H9 (cell line): ENCODE results near the gene DTWD1. TPM values are rescaled to one million over a fixed set of nuclear protein-coding genes. Genes with fewer than 3 reads are reported as not detected.

Experiments used
- DNase-seq: peaks from one replicate; pipeline ENCODE4 v3.0.0-alpha.2; 2017
- H2AFZ ChIP-seq: one replicate; pipeline ENCODE4 v1.6.1; 2013; ENCODE audit warnings: mild to moderate bottlenecking, low read length, control low read depth, moderate library complexity
- H2AK5ac ChIP-seq: 2 replicates; pipeline ENCODE4 v1.6.1; 2013; ENCODE audit warnings: low read length, control low read depth, mixed read lengths; ENCODE audit not compliant: insufficient read length
- H2BK120ac ChIP-seq: one replicate; pipeline ENCODE4 v1.6.1; 2013; ENCODE audit warnings: low read depth, mild to moderate bottlenecking, low read length, control low read depth, inconsistent platforms; ENCODE audit not compliant: poor library complexity, severe bottlenecking
- H2BK12ac ChIP-seq: 2 replicates; pipeline ENCODE4 v1.6.1; 2013; ENCODE audit warnings: low read length, control low read depth, mixed read lengths, low read depth; ENCODE audit not compliant: insufficient read length
- H2BK15ac ChIP-seq: 2 replicates; pipeline ENCODE4 v1.6.1; 2013; ENCODE audit warnings: low read depth, low read length, control low read depth
- H2BK20ac ChIP-seq: one replicate; pipeline ENCODE4 v1.6.1; 2013; ENCODE audit warnings: low read depth, mild to moderate bottlenecking, low read length, control low read depth, inconsistent platforms; ENCODE audit not compliant: poor library complexity, severe bottlenecking
- H2BK5ac ChIP-seq: 2 replicates; pipeline ENCODE4 v1.6.1; 2013; ENCODE audit warnings: low read length, control low read depth, mixed read lengths; ENCODE audit not compliant: insufficient read length
- H3K14ac ChIP-seq: 2 replicates; pipeline ENCODE4 v1.6.1; 2013; ENCODE audit warnings: low read length, control low read depth; ENCODE audit not compliant: insufficient read depth
- H3K18ac ChIP-seq: 2 replicates; pipeline ENCODE4 v1.6.1; 2013; ENCODE audit warnings: low read depth, mild to moderate bottlenecking, mixed read lengths, low read length, control low read depth; ENCODE audit not compliant: insufficient read length
- H3K23ac ChIP-seq: 2 replicates; pipeline ENCODE4 v1.6.1; 2013; ENCODE audit warnings: low read length, control low read depth, mixed read lengths, low read depth; ENCODE audit not compliant: insufficient read length
- H3K23me2 ChIP-seq: 2 replicates; pipeline ENCODE4 v1.6.1; 2013; ENCODE audit warnings: low read depth, mild to moderate bottlenecking, mixed read lengths, low read length, control low read depth; ENCODE audit not compliant: insufficient read length, poor library complexity, severe bottlenecking
- H3K27ac ChIP-seq: 2 replicates; pipeline ENCODE4 v1.5.1; 2013; ENCODE audit warnings: low read length, control low read depth, mixed read lengths, low read depth; ENCODE audit not compliant: insufficient read length
- H3K27me3 ChIP-seq: 2 replicates; pipeline ENCODE4 v1.6.1; 2013; ENCODE audit warnings: low read length, control low read depth, inconsistent platforms; ENCODE audit not compliant: insufficient read depth
- H3K4ac ChIP-seq: 2 replicates; pipeline ENCODE4 v1.6.1; 2013; ENCODE audit warnings: low read depth, mild to moderate bottlenecking, control low read depth, inconsistent platforms, low read length, moderate library complexity
- H3K4me1 ChIP-seq: 2 replicates; pipeline ENCODE4 v1.6.1; 2013; ENCODE audit warnings: low read length, control low read depth, inconsistent platforms; ENCODE audit not compliant: insufficient read depth
- H3K4me2 ChIP-seq: 2 replicates; pipeline ENCODE4 v1.6.1; 2013; ENCODE audit warnings: low read length, control low read depth, mixed read lengths; ENCODE audit not compliant: insufficient read length, insufficient read depth
- H3K56ac ChIP-seq: 2 replicates; pipeline ENCODE4 v1.6.1; 2013; ENCODE audit warnings: low read depth, mild to moderate bottlenecking, mixed read lengths, low read length, control low read depth; ENCODE audit not compliant: insufficient read length
- H3K79me1 ChIP-seq: 2 replicates; pipeline ENCODE4 v1.6.1; 2013; ENCODE audit warnings: low read depth, mild to moderate bottlenecking, moderate library complexity, low read length, control low read depth, inconsistent platforms; ENCODE audit not compliant: insufficient read depth, poor library complexity, severe bottlenecking
- H3K79me2 ChIP-seq: 2 replicates; pipeline ENCODE4 v1.6.1; 2013; ENCODE audit warnings: low read length, control low read depth, inconsistent platforms; ENCODE audit not compliant: insufficient read depth
- H3K9ac ChIP-seq: 2 replicates; pipeline ENCODE4 v1.6.1; 2013; ENCODE audit warnings: low read length, control low read depth, mixed read lengths; ENCODE audit not compliant: insufficient read length; ENCODE audit errors: extremely low read depth
- H3K9me3 ChIP-seq: one replicate; pipeline ENCODE4 v1.6.1; 2013; ENCODE audit warnings: low read depth, low read length, inconsistent platforms; ENCODE audit not compliant: control insufficient read depth
- H3T11ph ChIP-seq: one replicate; pipeline ENCODE4 v1.6.1; 2013; ENCODE audit warnings: mild to moderate bottlenecking, low read length, control low read depth, inconsistent platforms
- H4K20me1 ChIP-seq: one replicate; pipeline ENCODE4 v1.6.1; 2013; ENCODE audit not compliant: control insufficient read depth, insufficient read length, insufficient read depth
- H4K5ac ChIP-seq: 2 replicates; pipeline ENCODE4 v1.6.1; 2013; ENCODE audit warnings: low read depth, mild to moderate bottlenecking, mixed read lengths, low read length, control low read depth; ENCODE audit not compliant: insufficient read length
- H4K8ac ChIP-seq: replicated peaks from 2 replicates; pipeline ENCODE4 v1.6.1; 2013; ENCODE audit warnings: low read length, control low read depth, mixed read lengths, low read depth; ENCODE audit not compliant: insufficient read length
- H4K91ac ChIP-seq: 2 replicates; pipeline ENCODE4 v1.6.1; 2013; ENCODE audit warnings: low read depth, mild to moderate bottlenecking, moderate library complexity, mixed read lengths, low read length, control low read depth; ENCODE audit not compliant: insufficient read length
- H3K27ac Mint-ChIP-seq, 3 experiments: 2 replicates in 2 of 3; 3 replicates in 1 of 3; pipeline ENCODE4 v1.8.0; 2020 to 2021; ENCODE audit warnings: mixed read lengths in 3 of 3, mild to moderate bottlenecking in 1 of 3, moderate library complexity in 1 of 3
- H3K27me3 Mint-ChIP-seq: 2 replicates; pipeline ENCODE4 v1.8.0; 2021; ENCODE audit warnings: low read depth, mild to moderate bottlenecking, moderate library complexity, mixed read lengths
- H3K36me3 Mint-ChIP-seq, 3 experiments: 2 replicates in 2 of 3; 3 replicates in 1 of 3; pipeline ENCODE4 v1.8.0; 2020 to 2021; ENCODE audit warnings: low read depth in 3 of 3, mixed read lengths in 3 of 3; ENCODE audit not compliant: insufficient read depth in 1 of 3
- H3K4me1 Mint-ChIP-seq, 2 experiments: 2 replicates each; pipeline ENCODE4 v1.8.0; 2020; ENCODE audit warnings: mixed read lengths in 2 of 2
- H3K4me3 Mint-ChIP-seq, 2 experiments: 2 replicates in 1 of 2; 3 replicates in 1 of 2; pipeline ENCODE4 v1.8.0; 2020 to 2021; ENCODE audit warnings: mild to moderate bottlenecking in 2 of 2, mixed read lengths in 2 of 2, moderate library complexity in 1 of 2
- H3K9me3 Mint-ChIP-seq, 2 experiments: 2 replicates in 1 of 2; 3 replicates in 1 of 2; pipeline ENCODE4 v1.8.0; 2020; ENCODE audit warnings: mild to moderate bottlenecking in 2 of 2, mixed read lengths in 2 of 2, moderate library complexity in 1 of 2
- WGBS: extraction: QIAGEN DNeasy Blood & Tissue Kit; methylation state at CpG from one replicate; pipeline ENCODE4 v1.1.7; 2013; ENCODE audit warnings: missing lambda C conversion rate, low lambda C conversion rate, mixed read lengths; ENCODE audit not compliant: insufficient read length; ENCODE audit errors: extremely low coverage; 5-methylcytosine and 5-hydroxymethylcytosine counted together
- total RNA-seq: library from RNA; stranded (reverse); gene quantifications from 2 replicates; pipeline ENCODE4 v1.2.1, GENCODE V29; 2021
- TF ChIP-seq, protein P1 (sequence below): fragments of 200-600 bp; sonication (generic); conservative IDR thresholded peaks from 3 replicates; pipeline ENCODE4 v1.8.0; 2021; ENCODE audit warnings: antibody characterized with exemption, mild to moderate bottlenecking

The DTWD1 gene
- total RNA-seq, 1 experiment from 2014 or later = 26.7 TPM

GRCh38 chr15:49621887-49622286, 1.0 kb downstream of the DTWD1 start:
- Mint-ChIP-seq H3K4me1 (peaks cover 24 to 25% of the 10 kb centered on the region in 2 experiments), H3K27ac (no peak overlapping the region; a peak in 3 of 7 replicates), H3K9me3 (peaks cover 10 to 13% of the 10 kb centered on the region in 2 experiments; a peak in 3 of 5 replicates), H3K4me3 (peak overlapping the region; percentile 94 to 98), H3K27me3 (no peaks in the 10 kb centered on the region), H3K36me3 (peaks cover 21 to 32% (median 30%) of the 10 kb centered on the region in 3 experiments)
- no peak overlapping the region for H2BK20ac ChIP-seq
- H2AK5ac ChIP-seq = no peak overlapping the region
- H3K4me2 ChIP-seq = peak overlapping the region; percentile 92
- no peak overlapping the region for H2AFZ ChIP-seq
- H3K79me2 ChIP-seq = peaks cover 6% of the 10 kb centered on the region; the same call in 1 of the 2 replicates
- TF ChIP-seq, protein P1, sequence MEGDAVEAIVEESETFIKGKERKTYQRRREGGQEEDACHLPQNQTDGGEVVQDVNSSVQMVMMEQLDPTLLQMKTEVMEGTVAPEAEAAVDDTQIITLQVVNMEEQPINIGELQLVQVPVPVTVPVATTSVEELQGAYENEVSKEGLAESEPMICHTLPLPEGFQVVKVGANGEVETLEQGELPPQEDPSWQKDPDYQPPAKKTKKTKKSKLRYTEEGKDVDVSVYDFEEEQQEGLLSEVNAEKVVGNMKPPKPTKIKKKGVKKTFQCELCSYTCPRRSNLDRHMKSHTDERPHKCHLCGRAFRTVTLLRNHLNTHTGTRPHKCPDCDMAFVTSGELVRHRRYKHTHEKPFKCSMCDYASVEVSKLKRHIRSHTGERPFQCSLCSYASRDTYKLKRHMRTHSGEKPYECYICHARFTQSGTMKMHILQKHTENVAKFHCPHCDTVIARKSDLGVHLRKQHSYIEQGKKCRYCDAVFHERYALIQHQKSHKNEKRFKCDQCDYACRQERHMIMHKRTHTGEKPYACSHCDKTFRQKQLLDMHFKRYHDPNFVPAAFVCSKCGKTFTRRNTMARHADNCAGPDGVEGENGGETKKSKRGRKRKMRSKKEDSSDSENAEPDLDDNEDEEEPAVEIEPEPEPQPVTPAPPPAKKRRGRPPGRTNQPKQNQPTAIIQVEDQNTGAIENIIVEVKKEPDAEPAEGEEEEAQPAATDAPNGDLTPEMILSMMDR = no peak
- H3K27ac ChIP-seq = no peak overlapping the region
- no peak overlapping the region for H2BK120ac ChIP-seq
- no peak overlapping the region for H2BK5ac ChIP-seq
- no peak overlapping the region for H4K91ac ChIP-seq
- DNase-seq = no peak
- no peak overlapping the region for H3K56ac ChIP-seq
- no peaks in the 10 kb centered on the region for H3K4me1 ChIP-seq
- H3K23ac ChIP-seq = no peak overlapping the region
- H3K9ac ChIP-seq = peak overlapping the region; percentile 33
- no peak overlapping the region for H3K14ac ChIP-seq
- no peaks in the 10 kb centered on the region for H3K27me3 ChIP-seq
- H3K4ac ChIP-seq = no peak overlapping the region
- peaks cover 5% of the 10 kb centered on the region for H3K79me1 ChIP-seq
- peaks cover 4% of the 10 kb centered on the region for H3K23me2 ChIP-seq
- WGBS = no CpG with 5 or more reads among the region's 1 CpG
- H3K9me3 ChIP-seq = peaks cover 4% of the 10 kb centered on the region
- H3K18ac ChIP-seq = no peak overlapping the region
- no peak overlapping the region for H4K8ac ChIP-seq
- no peak overlapping the region for H3T11ph ChIP-seq
- no peak overlapping the region for H4K5ac ChIP-seq
- no peaks in the 10 kb centered on the region for H4K20me1 ChIP-seq
- no peak overlapping the region for H2BK12ac ChIP-seq
- H2BK15ac ChIP-seq = no peak overlapping the region
